ENCODE results near the gene CMTM6.
"Not testable (repeated sequence)": the region's sequence is repeated elsewhere in the genome, so short reads cannot be mapped to it uniquely, and the experiment has no call there.

CMTM6 gene

GRCh38 chr3:32440611-32441350, 61.9 kb downstream of the CMTM6 start:
- DNase-seq (ENCODE audit: low spot score) (no peak), ATAC-seq (ENCODE audit: low read depth) (peak; percentile 72)
- H3K4me3 ChIP-seq (ENCODE audit: severe bottlenecking): no peak overlapping the region
- H3K27me3 ChIP-seq (ENCODE audit: insufficient read depth, poor library complexity, severe bottlenecking): no peaks in the 10 kb centered on the region
- H3K27ac ChIP-seq (ENCODE audit: poor library complexity, severe bottlenecking): peak overlapping the region; percentile 62
- H3K9me3 ChIP-seq (ENCODE audit: severe bottlenecking): no peaks in the 10 kb centered on the region
- TF ChIP-seq CTCF (IDR thresholded peaks at IDR 0.05; ENCODE audit: poor library complexity, severe bottlenecking): no peak
- peaks cover 6% of the 10 kb centered on the region; the same call in 1 of the 2 replicates for H3K36me3 ChIP-seq (ENCODE audit: low read depth)
- peaks cover 29% of the 10 kb centered on the region for H3K4me1 ChIP-seq (ENCODE audit: insufficient read depth, poor library complexity, severe bottlenecking)

GRCh38 chr3:32439421-32439820, 63.2 kb downstream of the CMTM6 start:
- H3K4me3 ChIP-seq (ENCODE audit: severe bottlenecking); H3K27me3 ChIP-seq (ENCODE audit: insufficient read depth, poor library complexity, severe bottlenecking); ATAC-seq (ENCODE audit: low read depth); DNase-seq (ENCODE audit: low spot score); H3K9me3 ChIP-seq (ENCODE audit: severe bottlenecking); H3K27ac ChIP-seq (ENCODE audit: poor library complexity, severe bottlenecking); H3K36me3 ChIP-seq (ENCODE audit: low read depth): not testable (repeated sequence)
- peaks cover 29% of the 10 kb centered on the region for H3K4me1 ChIP-seq (ENCODE audit: insufficient read depth, poor library complexity, severe bottlenecking)

GRCh38 chr3:32438596-32439344, 63.9 kb downstream of the CMTM6 start:
- ATAC-seq (ENCODE audit: low read depth) (no peak), DNase-seq (ENCODE audit: low spot score) (peak; percentile 13)
- Histone ChIP-seq H3K4me1 (ENCODE audit: insufficient read depth, poor library complexity, severe bottlenecking) (peaks cover 28% of the 10 kb centered on the region), H3K27me3 (ENCODE audit: insufficient read depth, poor library complexity, severe bottlenecking) (no peaks in the 10 kb centered on the region), H3K9me3 (ENCODE audit: severe bottlenecking) (no peaks in the 10 kb centered on the region), H3K27ac (ENCODE audit: poor library complexity, severe bottlenecking) (no peak overlapping the region), H3K36me3 (ENCODE audit: low read depth) (peaks cover 6% of the 10 kb centered on the region; the same call in 1 of the 2 replicates), H3K4me3 (ENCODE audit: severe bottlenecking) (no peak overlapping the region)
- TF ChIP-seq CTCF (IDR thresholded peaks at IDR 0.05; ENCODE audit: poor library complexity, severe bottlenecking): no peak

- no peak for TF ChIP-seq CTCF (IDR thresholded peaks at IDR 0.05; ENCODE audit: poor library complexity, severe bottlenecking)
- H3K36me3 ChIP-seq (ENCODE audit: low read depth): peaks cover 1% of the 10 kb centered on the region; the same call in 1 of the 2 replicates
- H3K4me1 ChIP-seq (ENCODE audit: insufficient read depth, poor library complexity, severe bottlenecking): peaks cover 22% of the 10 kb centered on the region
- H3K27me3 ChIP-seq (ENCODE audit: insufficient read depth, poor library complexity, severe bottlenecking): no peaks in the 10 kb centered on the region
- no peak overlapping the region for H3K4me3 ChIP-seq (ENCODE audit: severe bottlenecking)
- ATAC-seq (ENCODE audit: low read depth) (no peak), DNase-seq (ENCODE audit: low spot score) (peak; percentile 4)
- H3K27ac ChIP-seq (ENCODE audit: poor library complexity, severe bottlenecking): no peak overlapping the region
- H3K9me3 ChIP-seq (ENCODE audit: severe bottlenecking): no peaks in the 10 kb centered on the region
These were observed 64.8 kb downstream of the CMTM6 start for GRCh38 chr3:32437896-32438295.

GRCh38 chr3:32436816-32437189, 65.8 kb downstream of the CMTM6 start:
- no peak for TF ChIP-seq CTCF (IDR thresholded peaks at IDR 0.05; ENCODE audit: poor library complexity, severe bottlenecking)
- Histone ChIP-seq H3K27ac (ENCODE audit: poor library complexity, severe bottlenecking) (no peak overlapping the region), H3K36me3 (ENCODE audit: low read depth) (no peaks in the 10 kb centered on the region), H3K4me1 (ENCODE audit: insufficient read depth, poor library complexity, severe bottlenecking) (peaks cover 21% of the 10 kb centered on the region), H3K4me3 (ENCODE audit: severe bottlenecking) (no peak overlapping the region), H3K9me3 (ENCODE audit: severe bottlenecking) (no peaks in the 10 kb centered on the region), H3K27me3 (ENCODE audit: insufficient read depth, poor library complexity, severe bottlenecking) (no peaks in the 10 kb centered on the region)
- ATAC-seq (ENCODE audit: low read depth) (no peak), DNase-seq (ENCODE audit: low spot score) (no peak)

Measured in RWPE2 (cell line).